SK-N-SH treated with all-trans-retinoic acid at 6 μM for 48 hours (cell line): Measurements from ENCODE around the gene ASCL5.

Experiments used
- ATAC-seq: fragments of 200-7000 bp; cut with Tn5 transposase; 3 replicates; pipeline ENCODE4 v1.9.1; 2020; ENCODE audit warnings: mild to moderate bottlenecking, moderate library complexity
- ARNTL ChIP-seq: fragments of 450-650 bp; formaldehyde crosslinking; IDR thresholded peaks from 2 replicates; pipeline ENCODE4 v1.5.0; 2020; ENCODE audit warnings: low read depth, mild to moderate bottlenecking, moderate library complexity, borderline replicate concordance
- BACH2 ChIP-seq: fragments of 250-450 bp; sonication (Bioruptor Pico); IDR thresholded peaks from 2 replicates; pipeline ENCODE4 v1.9.0; 2021; ENCODE audit warnings: mild to moderate bottlenecking, borderline replicate concordance
- CREB5 ChIP-seq: fragments of 250-450 bp; sonication (Bioruptor Pico); IDR thresholded peaks from 2 replicates; pipeline ENCODE4 v1.5.1; 2020; ENCODE audit warnings: low read depth, mild to moderate bottlenecking, moderate library complexity
- CSDC2 ChIP-seq: fragments of 250-450 bp; sonication (Bioruptor Pico); IDR thresholded peaks from 2 replicates; pipeline ENCODE4 v1.5.0; 2020; ENCODE audit warnings: mild to moderate bottlenecking, moderate library complexity
- CSRNP3 ChIP-seq: fragments of 250-450 bp; sonication (Bioruptor Pico); IDR thresholded peaks from 2 replicates; pipeline ENCODE4 v1.5.1; 2021; ENCODE audit warnings: mild to moderate bottlenecking, moderate library complexity
- ESRRG ChIP-seq: fragments of 250-450 bp; sonication (Bioruptor Pico); IDR thresholded peaks from 2 replicates; pipeline ENCODE4 v1.6.1; 2021; ENCODE audit warnings: mild to moderate bottlenecking
- GLIS3 ChIP-seq: fragments of 250-450 bp; sonication (Bioruptor Pico); IDR thresholded peaks from 2 replicates; pipeline ENCODE4 v1.5.0; 2020; ENCODE audit warnings: mild to moderate bottlenecking, moderate library complexity
- ISL1 ChIP-seq: fragments of 250-450 bp; sonication (Bioruptor Pico); IDR thresholded peaks from 2 replicates; pipeline ENCODE4 v2.1.2; 2022; ENCODE audit warnings: mild to moderate bottlenecking, moderate library complexity
- POU6F1 ChIP-seq: fragments of 250-450 bp; sonication (Bioruptor Pico); IDR thresholded peaks from 2 replicates; pipeline ENCODE4 v1.8.0; 2021; ENCODE audit warnings: low read depth, mild to moderate bottlenecking, moderate library complexity, borderline replicate concordance
- PPARA ChIP-seq: fragments of 250-450 bp; sonication (Bioruptor Pico); IDR thresholded peaks from 2 replicates; pipeline ENCODE4 v1.5.0; 2020; ENCODE audit warnings: mild to moderate bottlenecking, borderline replicate concordance
- RARB ChIP-seq: fragments of 250-450 bp; sonication (Bioruptor Pico); IDR thresholded peaks from 2 replicates; pipeline ENCODE4 v1.8.0; 2021; ENCODE audit warnings: mild to moderate bottlenecking, moderate library complexity
- SNAI2 ChIP-seq: fragments of 250-450 bp; sonication (Bioruptor Pico); IDR thresholded peaks from 2 replicates; pipeline ENCODE4 v1.5.0; 2020; ENCODE audit warnings: mild to moderate bottlenecking, moderate library complexity
- TCF4 ChIP-seq: fragments of 250-450 bp; sonication (Bioruptor Pico); IDR thresholded peaks from 2 replicates; pipeline ENCODE4 v1.8.0; 2021; ENCODE audit warnings: mild to moderate bottlenecking, moderate library complexity, borderline replicate concordance
- TOX ChIP-seq: fragments of 250-450 bp; sonication (Bioruptor Pico); IDR thresholded peaks from 2 replicates; pipeline ENCODE4 v1.8.0; 2021; ENCODE audit warnings: mild to moderate bottlenecking, moderate library complexity, borderline replicate concordance
- TSHZ2 ChIP-seq: fragments of 250-450 bp; sonication (Bioruptor Pico); IDR thresholded peaks from 2 replicates; pipeline ENCODE4 v1.5.0; 2020; ENCODE audit warnings: mild to moderate bottlenecking, moderate library complexity
- ZFP3 ChIP-seq: fragments of 250-450 bp; sonication (Bioruptor Pico); IDR thresholded peaks from 2 replicates; pipeline ENCODE4 v1.5.0; 2020; ENCODE audit warnings: mild to moderate bottlenecking, moderate library complexity
- ZFP30 ChIP-seq: fragments of 450-650 bp; formaldehyde crosslinking; IDR thresholded peaks from 2 replicates; pipeline ENCODE4 v1.5.0; 2022; ENCODE audit warnings: mild to moderate bottlenecking, moderate library complexity
- ZNF565 ChIP-seq: fragments of 450-650 bp; formaldehyde crosslinking; conservative IDR thresholded peaks from 2 replicates; pipeline ENCODE4 v1.5.0; 2020; ENCODE audit warnings: low read depth, mild to moderate bottlenecking, moderate library complexity
- ZNF70 ChIP-seq: fragments of 450-650 bp; formaldehyde crosslinking; IDR thresholded peaks from 2 replicates; pipeline ENCODE4 v1.5.0; 2020; ENCODE audit warnings: mild to moderate bottlenecking, moderate library complexity
- ZNF8 ChIP-seq: fragments of 450-650 bp; formaldehyde crosslinking; IDR thresholded peaks from 2 replicates; pipeline ENCODE4 v1.5.0; 2020; ENCODE audit warnings: mild to moderate bottlenecking, moderate library complexity
- TF ChIP-seq, protein P1 (sequence below): fragments of 250-450 bp; sonication (Bioruptor Pico); IDR thresholded peaks from 2 replicates; pipeline ENCODE4 v1.8.0; 2020; ENCODE audit warnings: mild to moderate bottlenecking, moderate library complexity, borderline replicate concordance

The ASCL5 gene

DNA sequence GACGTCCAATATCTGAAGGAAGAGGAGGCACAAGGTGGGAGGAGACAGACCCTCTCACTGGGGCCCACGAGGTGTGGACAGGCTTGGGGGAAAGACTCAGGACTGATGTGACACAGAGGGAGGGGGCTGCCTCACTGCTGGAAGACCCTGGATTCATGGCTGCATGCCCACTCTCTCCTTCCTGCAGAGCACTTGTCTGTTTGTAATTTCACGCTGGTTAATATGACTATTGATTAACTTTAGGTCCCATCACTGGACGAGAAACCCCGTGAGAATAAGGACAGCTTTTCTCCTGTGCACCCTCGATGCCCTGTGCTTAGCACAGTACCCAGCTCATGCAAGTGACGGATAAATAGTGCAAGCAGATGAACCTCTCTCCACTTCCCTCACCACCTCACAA is 49.9 kb downstream of the ASCL5 start:
- no peak for ATAC-seq
- no peak for TF ChIP-seq ISL1
- TF ChIP-seq ESRRG (CRISPR knock-in tag) = no peak
- TF ChIP-seq PPARA (CRISPR knock-in tag) = no peak
- no peak for TF ChIP-seq TCF4
- no peak for TF ChIP-seq ZNF8 (CRISPR knock-in tag)
- TF ChIP-seq POU6F1 = no peak
- TF ChIP-seq ZNF565 (CRISPR knock-in tag) = no peak
- TF ChIP-seq CREB5 (CRISPR knock-in tag) = no peak
- TF ChIP-seq CSRNP3 (CRISPR knock-in tag) = no peak
- no peak for TF ChIP-seq RARB
- TF ChIP-seq ARNTL (CRISPR knock-in tag) = no peak
- TF ChIP-seq ZFP3 = no peak
- no peak for TF ChIP-seq BACH2 (CRISPR knock-in tag)
- TF ChIP-seq ZFP30 (CRISPR knock-in tag) = no peak
- no peak for TF ChIP-seq CSDC2 (CRISPR knock-in tag)
- no peak for TF ChIP-seq ZNF70 (CRISPR knock-in tag)
- no peak for TF ChIP-seq TOX (CRISPR knock-in tag)

DNA sequence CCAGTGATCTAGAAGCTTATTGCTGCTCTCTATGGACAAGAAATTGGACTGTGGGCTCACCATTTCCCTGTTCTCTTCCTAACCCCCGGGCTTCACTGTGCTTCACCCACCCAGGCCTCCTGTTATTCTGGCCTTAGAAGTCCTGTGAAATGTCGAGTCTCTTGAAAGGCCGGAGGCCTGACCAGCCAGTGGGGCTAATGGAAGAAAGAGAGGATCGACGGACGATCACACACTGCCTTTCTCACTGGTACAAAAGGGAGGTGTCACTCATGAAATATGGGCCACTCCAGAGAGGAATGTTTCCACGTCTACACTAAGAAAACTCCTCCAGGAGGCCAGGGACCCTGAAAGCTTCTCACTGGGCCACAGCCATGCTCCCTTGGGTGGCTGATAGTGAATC is 50.9 kb downstream of the ASCL5 start:
- TF ChIP-seq, protein P1, sequence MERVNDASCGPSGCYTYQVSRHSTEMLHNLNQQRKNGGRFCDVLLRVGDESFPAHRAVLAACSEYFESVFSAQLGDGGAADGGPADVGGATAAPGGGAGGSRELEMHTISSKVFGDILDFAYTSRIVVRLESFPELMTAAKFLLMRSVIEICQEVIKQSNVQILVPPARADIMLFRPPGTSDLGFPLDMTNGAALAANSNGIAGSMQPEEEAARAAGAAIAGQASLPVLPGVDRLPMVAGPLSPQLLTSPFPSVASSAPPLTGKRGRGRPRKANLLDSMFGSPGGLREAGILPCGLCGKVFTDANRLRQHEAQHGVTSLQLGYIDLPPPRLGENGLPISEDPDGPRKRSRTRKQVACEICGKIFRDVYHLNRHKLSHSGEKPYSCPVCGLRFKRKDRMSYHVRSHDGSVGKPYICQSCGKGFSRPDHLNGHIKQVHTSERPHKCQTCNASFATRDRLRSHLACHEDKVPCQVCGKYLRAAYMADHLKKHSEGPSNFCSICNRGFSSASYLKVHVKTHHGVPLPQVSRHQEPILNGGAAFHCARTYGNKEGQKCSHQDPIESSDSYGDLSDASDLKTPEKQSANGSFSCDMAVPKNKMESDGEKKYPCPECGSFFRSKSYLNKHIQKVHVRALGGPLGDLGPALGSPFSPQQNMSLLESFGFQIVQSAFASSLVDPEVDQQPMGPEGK (CRISPR knock-in tag) = no peak
- TF ChIP-seq ESRRG (CRISPR knock-in tag) (no peak), BACH2 (CRISPR knock-in tag) (no peak), ZNF565 (CRISPR knock-in tag) (no peak), ZFP3 (no peak), ZFP30 (CRISPR knock-in tag) (no peak), TCF4 (no peak), ISL1 (no peak), ARNTL (CRISPR knock-in tag) (no peak), CSRNP3 (CRISPR knock-in tag) (no peak), ZNF8 (CRISPR knock-in tag) (no peak), SNAI2 (no peak), PPARA (CRISPR knock-in tag) (no peak), CREB5 (CRISPR knock-in tag) (no peak), GLIS3 (no peak), TOX (CRISPR knock-in tag) (no peak), TSHZ2 (CRISPR knock-in tag) (no peak), ZNF70 (CRISPR knock-in tag) (no peak)
- TF ChIP-seq, all 23 proteins: peak for 0
- no peak for ATAC-seq
